Osteoblast (primary cell): ENCODE data around the gene GRIN2C. TPM values are rescaled to one million over a fixed set of nuclear protein-coding genes. Genes with fewer than 3 reads are reported as not detected.

Source experiments
- DNase-seq: peaks from one replicate; pipeline ENCODE4 v3.0.0; 2011; ENCODE audit warnings: low spot score, mixed read lengths; ENCODE audit not compliant: insufficient read length; ENCODE audit errors: missing footprints
- H2AFZ ChIP-seq: 2 replicates; pipeline ENCODE4 v1.6.0; 2011; ENCODE audit warnings: mild to moderate bottlenecking, low read length
- H3K27ac ChIP-seq: 2 replicates; pipeline ENCODE4 v1.5.1; 2011; ENCODE audit warnings: mild to moderate bottlenecking, low read depth, low read length, moderate library complexity
- H3K27me3 ChIP-seq: 2 replicates; pipeline ENCODE4 v1.6.0; 2012; ENCODE audit warnings: mild to moderate bottlenecking, control low read depth, inconsistent platforms, low read length, moderate library complexity; ENCODE audit not compliant: insufficient read depth
- H3K36me3 ChIP-seq: 2 replicates; pipeline ENCODE4 v1.5.1; 2011; ENCODE audit warnings: mild to moderate bottlenecking, low read length, control low read depth, moderate library complexity; ENCODE audit not compliant: insufficient read depth
- H3K4me1 ChIP-seq: 2 replicates; pipeline ENCODE4 v1.5.1; 2011; ENCODE audit warnings: mild to moderate bottlenecking, low read length, control low read depth, moderate library complexity; ENCODE audit not compliant: insufficient read depth
- H3K4me2 ChIP-seq: 2 replicates; pipeline ENCODE4 v1.6.0; 2011; ENCODE audit warnings: mild to moderate bottlenecking, low read length; ENCODE audit not compliant: insufficient read depth
- H3K4me3 ChIP-seq: fragments of 200-600 bp; sonication (generic); 3 replicates; pipeline ENCODE4 v1.5.1; 2012; ENCODE audit warnings: mild to moderate bottlenecking, low read length, inconsistent platforms; ENCODE audit not compliant: insufficient read depth
- H3K79me2 ChIP-seq: 2 replicates; pipeline ENCODE4 v1.6.0; 2012; ENCODE audit warnings: mild to moderate bottlenecking, low read length, control low read depth, inconsistent platforms; ENCODE audit not compliant: insufficient read depth
- H3K9me3 ChIP-seq: 2 replicates; pipeline ENCODE4 v1.5.1; 2011; ENCODE audit warnings: low read depth, low read length, control low read depth
- H4K20me1 ChIP-seq: 2 replicates; pipeline ENCODE4 v1.6.0; 2012; ENCODE audit warnings: mild to moderate bottlenecking, low read length, control low read depth; ENCODE audit not compliant: insufficient read depth
- total RNA-seq: library from RNA; depleted of rRNA; stranded (reverse); fragments of >200 nt; gene quantifications from 2 replicates; pipeline ENCODE4 v1.2.3, GENCODE V29; 2012
- TF ChIP-seq, protein P1 (sequence below): IDR thresholded peaks from 2 replicates; pipeline ENCODE4 v1.5.1; 2011; ENCODE audit warnings: mild to moderate bottlenecking, low read depth, low read length, moderate library complexity; ENCODE audit errors: extremely low read depth

GRIN2C gene
- total RNA-seq, 1 donor: 0.72 TPM

- H3K4me2 ChIP-seq: no peak overlapping the region
- H3K27me3 ChIP-seq: no peaks in the 10 kb centered on the region
- H3K4me1 ChIP-seq: peaks cover 4% of the 10 kb centered on the region
- no peak overlapping the region for H3K27ac ChIP-seq
- no peak overlapping the region for H3K4me3 ChIP-seq
- no peaks in the 10 kb centered on the region for H4K20me1 ChIP-seq
- no peaks in the 10 kb centered on the region for H3K79me2 ChIP-seq
- H3K36me3 ChIP-seq: no peaks in the 10 kb centered on the region
- DNase-seq: no peak
- no peaks in the 10 kb centered on the region for H3K9me3 ChIP-seq
- TF ChIP-seq, protein P1, sequence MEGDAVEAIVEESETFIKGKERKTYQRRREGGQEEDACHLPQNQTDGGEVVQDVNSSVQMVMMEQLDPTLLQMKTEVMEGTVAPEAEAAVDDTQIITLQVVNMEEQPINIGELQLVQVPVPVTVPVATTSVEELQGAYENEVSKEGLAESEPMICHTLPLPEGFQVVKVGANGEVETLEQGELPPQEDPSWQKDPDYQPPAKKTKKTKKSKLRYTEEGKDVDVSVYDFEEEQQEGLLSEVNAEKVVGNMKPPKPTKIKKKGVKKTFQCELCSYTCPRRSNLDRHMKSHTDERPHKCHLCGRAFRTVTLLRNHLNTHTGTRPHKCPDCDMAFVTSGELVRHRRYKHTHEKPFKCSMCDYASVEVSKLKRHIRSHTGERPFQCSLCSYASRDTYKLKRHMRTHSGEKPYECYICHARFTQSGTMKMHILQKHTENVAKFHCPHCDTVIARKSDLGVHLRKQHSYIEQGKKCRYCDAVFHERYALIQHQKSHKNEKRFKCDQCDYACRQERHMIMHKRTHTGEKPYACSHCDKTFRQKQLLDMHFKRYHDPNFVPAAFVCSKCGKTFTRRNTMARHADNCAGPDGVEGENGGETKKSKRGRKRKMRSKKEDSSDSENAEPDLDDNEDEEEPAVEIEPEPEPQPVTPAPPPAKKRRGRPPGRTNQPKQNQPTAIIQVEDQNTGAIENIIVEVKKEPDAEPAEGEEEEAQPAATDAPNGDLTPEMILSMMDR: no peak
- H2AFZ ChIP-seq: no peak overlapping the region
Measured at GRCh38 chr17:74839990-74840852, 19.5 kb downstream of the GRIN2C start.

GRCh38 chr17:74838274-74838673 is 21.4 kb downstream of the GRIN2C start:
- Histone ChIP-seq H3K27me3 (no peaks in the 10 kb centered on the region), H2AFZ (no peak overlapping the region), H3K36me3 (no peaks in the 10 kb centered on the region), H3K4me2 (no peak overlapping the region), H3K4me1 (peaks cover 6% of the 10 kb centered on the region), H4K20me1 (peaks cover 8% of the 10 kb centered on the region), H3K4me3 (no peak overlapping the region), H3K9me3 (no peaks in the 10 kb centered on the region), H3K79me2 (no peaks in the 10 kb centered on the region), H3K27ac (no peak overlapping the region)
- no peak for DNase-seq
- TF ChIP-seq, protein P1: no peak

DNA sequence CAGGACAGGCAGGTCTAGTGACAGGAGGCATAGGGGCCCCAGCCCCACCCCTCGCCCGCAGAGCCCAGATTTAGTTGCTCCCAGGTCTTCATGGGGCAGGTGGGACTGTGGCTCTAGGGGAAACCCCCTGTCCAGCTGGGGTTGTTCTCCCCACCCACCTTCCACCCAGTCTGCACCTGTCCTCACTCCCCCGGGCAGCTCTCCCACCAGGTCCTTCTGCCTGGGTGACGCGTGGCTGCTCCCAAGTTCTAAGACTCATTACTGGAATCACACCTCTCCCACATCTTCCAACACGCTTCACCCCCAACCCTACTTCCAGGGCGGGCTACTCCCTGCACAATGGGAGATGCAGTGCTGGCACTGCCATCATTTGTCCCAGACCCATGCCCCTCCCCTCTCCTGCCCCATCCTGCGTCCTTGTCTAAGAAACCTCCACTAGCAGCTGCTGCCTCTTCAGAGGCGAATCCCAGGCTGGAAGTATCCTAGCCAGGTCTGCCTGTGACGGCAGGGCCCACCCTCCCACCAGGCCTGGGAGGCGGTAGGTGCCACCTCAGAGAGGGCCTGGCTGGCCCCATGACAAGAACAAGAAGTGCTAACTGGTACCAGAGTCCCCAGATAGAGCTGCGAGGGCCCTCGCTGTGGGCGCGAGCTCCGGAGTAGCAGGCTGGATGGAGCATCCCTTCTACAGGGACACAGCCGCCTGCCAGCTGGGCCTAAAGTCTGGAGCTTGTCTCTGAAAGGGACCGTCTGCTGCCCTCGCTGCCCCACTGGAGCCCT is 22.8 kb downstream of the GRIN2C start:
- peaks cover 9% of the 10 kb centered on the region for H3K4me1 ChIP-seq
- H3K79me2 ChIP-seq: no peaks in the 10 kb centered on the region
- H3K9me3 ChIP-seq: no peaks in the 10 kb centered on the region
- peaks cover 15% of the 10 kb centered on the region for H4K20me1 ChIP-seq
- H3K27ac ChIP-seq: no peak overlapping the region
- H3K27me3 ChIP-seq: no peaks in the 10 kb centered on the region
- TF ChIP-seq, protein P1: no peak
- DNase-seq: no peak
- H3K36me3 ChIP-seq: no peaks in the 10 kb centered on the region
- no peak overlapping the region for H3K4me2 ChIP-seq
- H2AFZ ChIP-seq: no peak overlapping the region
- no peak overlapping the region for H3K4me3 ChIP-seq

DNA sequence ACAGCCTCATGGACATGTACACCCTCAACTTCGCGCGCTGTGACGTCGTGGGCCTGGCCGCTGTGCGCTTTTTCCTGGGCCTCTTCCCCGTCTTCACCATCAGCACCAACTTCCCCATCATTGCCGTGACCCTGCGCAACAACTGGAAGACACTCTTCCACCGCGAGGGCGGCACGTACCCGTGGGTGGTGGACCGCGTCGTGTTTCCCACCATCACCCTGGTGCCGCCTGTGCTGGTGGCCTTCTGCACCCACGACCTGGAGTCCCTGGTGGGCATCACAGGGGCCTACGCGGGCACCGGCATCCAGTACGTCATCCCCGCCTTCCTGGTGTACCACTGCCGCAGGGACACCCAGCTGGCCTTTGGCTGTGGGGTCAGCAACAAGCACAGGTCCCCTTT is 23.5 kb downstream of the GRIN2C start:
- no peaks in the 10 kb centered on the region for H3K27me3 ChIP-seq
- TF ChIP-seq, protein P1: no peak
- H2AFZ ChIP-seq: no peak overlapping the region
- H3K36me3 ChIP-seq: no peaks in the 10 kb centered on the region
- H4K20me1 ChIP-seq: peaks cover 15% of the 10 kb centered on the region
- peaks cover 9% of the 10 kb centered on the region for H3K4me1 ChIP-seq
- no peaks in the 10 kb centered on the region for H3K79me2 ChIP-seq
- DNase-seq: no peak
- H3K27ac ChIP-seq: no peak overlapping the region
- H3K4me3 ChIP-seq: no peak overlapping the region
- no peak overlapping the region for H3K4me2 ChIP-seq
- no peaks in the 10 kb centered on the region for H3K9me3 ChIP-seq
